GM12878 (cell line): ENCODE results near the gene AGAP4. TPM values are rescaled to one million over a fixed set of nuclear protein-coding genes. Genes with fewer than 3 reads are reported as not detected.

Experiments used
- ATAC-seq: fragments of 200-7000 bp; cut with Tn5 transposase; 3 replicates; pipeline ENCODE4 v1.9.1; 2020; ENCODE audit warnings: mild to moderate bottlenecking, moderate library complexity
- BruUV-seq: library from RNA; stranded (reverse); fragments of 400-500 nt; replicated peaks from 2 replicates; lab custom pipeline; 2021; lab: Mats Ljungman, UMichigan
- CTCF ChIA-PET: fragments of 300-600 bp; sonication (Branson Sonifier 250); formaldehyde crosslinking; extraction: SDS; loops from one replicate; lab custom pipeline; 2021; ENCODE audit warnings: inconsistent platforms; lab: Yijun Ruan, JAX
- POLR2A ChIA-PET: fragments of 350-600 bp; formaldehyde crosslinking; extraction: SDS; loops from one replicate; lab custom pipeline; 2021; ENCODE audit warnings: inconsistent platforms; lab: Charles Lee
- RAD21 ChIA-PET: fragments of 300-600 bp; sonication (Branson Sonifier 250); formaldehyde crosslinking; loops from one replicate; lab custom pipeline; 2023; ENCODE audit warnings: antibody characterized with exemption; ENCODE audit not compliant: unreplicated experiment; lab: Charles Lee
- SMC1A ChIA-PET: fragments of 300-600 bp; sonication (Branson Sonifier 250); formaldehyde crosslinking; loops from one replicate; lab custom pipeline; 2023; ENCODE audit not compliant: unreplicated experiment, uncharacterized antibody; lab: Charles Lee
- DNase-seq: peaks from one replicate; pipeline ENCODE4 v3.0.0-alpha.2; 2011; ENCODE audit warnings: low read depth, low spot score
- FAIRE-seq: peaks from 3 replicates; lab custom pipeline; 2011; peaks lifted over from hg19 to GRCh38; lab: Jason Lieb, UNC
- H2AFZ ChIP-seq: 2 replicates; pipeline ENCODE4 v1.6.0; 2011; ENCODE audit warnings: low read depth, low read length, control low read depth; ENCODE audit not compliant: control insufficient read depth
- H3K27ac ChIP-seq: 2 replicates; pipeline ENCODE4 v1.5.1; 2011; ENCODE audit warnings: control low read depth; ENCODE audit not compliant: control insufficient read depth, insufficient read depth
- H3K27me3 ChIP-seq, 2 experiments: replicated peaks in 1 of 2; 2 replicates each; pipeline versions ENCODE4 v1.6.0 to v1.6.1; 2011; ENCODE audit warnings: low read length in 1 of 2; ENCODE audit not compliant: control insufficient read depth in 2 of 2, insufficient read depth in 2 of 2
- H3K36me3 ChIP-seq, 2 experiments: 2 replicates each; pipeline ENCODE4 v1.5.1; 2011; ENCODE audit warnings: low read length in 1 of 2; ENCODE audit not compliant: control insufficient read depth in 2 of 2, insufficient read depth in 2 of 2
- H3K4me1 ChIP-seq: 2 replicates; pipeline ENCODE4 v1.6.1; 2011; ENCODE audit warnings: mild to moderate bottlenecking, low read length, moderate library complexity, mixed read lengths; ENCODE audit not compliant: control insufficient read depth, insufficient read depth
- H3K4me2 ChIP-seq: 2 replicates; pipeline ENCODE4 v1.6.0; 2011; ENCODE audit warnings: control low read depth; ENCODE audit not compliant: control insufficient read depth, insufficient read depth
- H3K4me3 ChIP-seq: fragments of 200-600 bp; sonication (generic); 2 replicates; pipeline ENCODE4 v1.5.1; 2016
- H3K79me2 ChIP-seq: 2 replicates; pipeline ENCODE4 v1.6.0; 2011; ENCODE audit warnings: low read length; ENCODE audit not compliant: control insufficient read depth, insufficient read depth
- H3K9ac ChIP-seq: 2 replicates; pipeline ENCODE4 v1.8.0; 2011; ENCODE audit warnings: low read length, control low read depth, mixed read lengths; ENCODE audit not compliant: control insufficient read depth, insufficient read depth
- H3K9me3 ChIP-seq: replicated peaks from 3 replicates; pipeline ENCODE4 v1.5.1; 2011; ENCODE audit warnings: mild to moderate bottlenecking, low read length; ENCODE audit not compliant: control insufficient read depth, insufficient read depth
- H4K20me1 ChIP-seq: 2 replicates; pipeline ENCODE4 v1.6.0; 2011; ENCODE audit not compliant: control insufficient read depth, insufficient read depth
- BCL11A ChIP-seq: IDR thresholded peaks from 2 replicates; pipeline ENCODE4 v1.6.1; 2011; ENCODE audit warnings: low read depth, low read length
- EZH2 ChIP-seq: IDR thresholded peaks from 2 replicates; pipeline ENCODE4 v1.6.1; 2012; ENCODE audit warnings: low read depth, mild to moderate bottlenecking, control low read depth, inconsistent platforms, low read length, borderline replicate concordance; ENCODE audit not compliant: control insufficient read depth
- IKZF1 ChIP-seq: fragments of 450-650 bp; conservative IDR thresholded peaks from 2 replicates; pipeline ENCODE4 v1.6.1; 2017; ENCODE audit warnings: antibody characterized with exemption, mild to moderate bottlenecking
- MTA3 ChIP-seq: IDR thresholded peaks from 2 replicates; pipeline ENCODE4 v1.6.1; 2012; ENCODE audit warnings: low read length, inconsistent platforms, borderline replicate concordance
- NFXL1 ChIP-seq: fragments of 450-650 bp; IDR thresholded peaks from 2 replicates; pipeline ENCODE4 v1.6.1; 2017; ENCODE audit warnings: antibody characterized with exemption, mild to moderate bottlenecking, borderline replicate concordance
- NR2F1 ChIP-seq: fragments of 450-650 bp; conservative IDR thresholded peaks from 2 replicates; pipeline ENCODE4 v1.6.1; 2017; ENCODE audit warnings: mild to moderate bottlenecking
- NRF1 ChIP-seq: conservative IDR thresholded peaks from 2 replicates; pipeline ENCODE4 v1.6.1; 2011; ENCODE audit warnings: mild to moderate bottlenecking, low read depth, low read length, improper control_type of control experiment
- RELA ChIP-seq: fragments of 450-650 bp; IDR thresholded peaks from 2 replicates; pipeline ENCODE4 v1.8.0; 2014; ENCODE audit warnings: borderline replicate concordance; ENCODE audit not compliant: partially characterized antibody
- STAT1 ChIP-seq: fragments of 450-650 bp; conservative IDR thresholded peaks from 2 replicates; pipeline ENCODE4 v1.6.1; 2014; ENCODE audit warnings: antibody characterized with exemption, mild to moderate bottlenecking
- TCF12 ChIP-seq: IDR thresholded peaks from 2 replicates; pipeline ENCODE4 v1.6.1; 2011; ENCODE audit warnings: low read depth, mild to moderate bottlenecking, low read length
- TCF3 ChIP-seq: IDR thresholded peaks from 2 replicates; pipeline ENCODE4 v1.6.1; 2012; ENCODE audit warnings: low read depth, mild to moderate bottlenecking, low read length, borderline replicate concordance; ENCODE audit not compliant: insufficient read depth
- WRNIP1 ChIP-seq: IDR thresholded peaks from 2 replicates; pipeline ENCODE4 v1.6.1; 2011; ENCODE audit warnings: low read depth, low read length, improper control_type of control experiment, borderline replicate concordance
- WGBS: methylation state at CpG from one replicate; pipeline ENCODE4 v1.1.6; 2016; ENCODE audit warnings: low lambda C conversion rate; ENCODE audit not compliant: insufficient replicate concordance, insufficient coverage; ENCODE audit errors: missing lambda C conversion rate; 5-methylcytosine and 5-hydroxymethylcytosine counted together
- in situ Hi-C: fragments of 300-500 bp; cut with MboI; formaldehyde crosslinking; loops from 9 replicates; pipeline ENCODE4 v1.14.3; 2018; ENCODE audit warnings: mixed read lengths
- intact Hi-C: fragments of 100-400 bp; cut with micrococcal nuclease; formaldehyde crosslinking; loops from one replicate; pipeline ENCODE4 v1.14.2; 2022; ENCODE audit not compliant: unreplicated experiment
- polyA plus RNA-seq, 11 experiments: library from polyadenylated mRNA; depleted of rRNA in 4 of 11; unstranded in 6 of 11; stranded (reverse) in 5 of 11; fragments of >200 nt; fragmentation: Nextera tagmentation in 4 of 11; fragmentation: Illumina TruSeq in 1 of 11; extraction: Ambion mirVana in 4 of 11; extraction: Trizol in 1 of 11; gene quantifications; 1 replicate in 1 of 11; 2 replicates in 10 of 11; pipeline versions ENCODE4 v1.2.1 to v1.2.3, GENCODE V29; 2011 to 2016; ENCODE audit warnings: inconsistent platforms in 2 of 11, missing spikeins in 2 of 11, low read depth in 1 of 11
- total RNA-seq, 4 experiments: library from RNA; depleted of rRNA in 3 of 4; stranded (reverse); fragments of >200 nt in 3 of 4; fragmentation: Illumina TruSeq in 1 of 4; extraction: Trizol in 1 of 4; gene quantifications; 2 replicates each; pipeline versions ENCODE4 v1.2.1 to v1.2.3, GENCODE V29; 2013 to 2021
- TF ChIP-seq, protein P1 (sequence below): IDR thresholded peaks from 2 replicates; pipeline ENCODE4 v1.6.1; 2012; ENCODE audit warnings: low read depth, low read length, improper control_type of control experiment
- TF ChIP-seq, protein P2 (sequence below): IDR thresholded peaks from 2 replicates; pipeline ENCODE4 v1.6.1; 2012; ENCODE audit warnings: mild to moderate bottlenecking, low read depth, low read length
- TF ChIP-seq, protein P3 (sequence below): IDR thresholded peaks from 2 replicates; pipeline ENCODE4 v1.6.1; 2011; ENCODE audit warnings: low read depth, low read length, improper control_type of control experiment, borderline replicate concordance
- TF ChIP-seq, protein P4 (sequence below): IDR thresholded peaks from 2 replicates; pipeline ENCODE4 v1.6.1; 2012; ENCODE audit warnings: low read depth, low read length, improper control_type of control experiment

The AGAP4 gene
- total and polyA plus RNA-seq, 10 of the 15 experiments (the other 5 are each of a cell fraction or from before 2014, with no cell fraction given): 1.2 to 16.2 (median 8.9) TPM

DNA sequence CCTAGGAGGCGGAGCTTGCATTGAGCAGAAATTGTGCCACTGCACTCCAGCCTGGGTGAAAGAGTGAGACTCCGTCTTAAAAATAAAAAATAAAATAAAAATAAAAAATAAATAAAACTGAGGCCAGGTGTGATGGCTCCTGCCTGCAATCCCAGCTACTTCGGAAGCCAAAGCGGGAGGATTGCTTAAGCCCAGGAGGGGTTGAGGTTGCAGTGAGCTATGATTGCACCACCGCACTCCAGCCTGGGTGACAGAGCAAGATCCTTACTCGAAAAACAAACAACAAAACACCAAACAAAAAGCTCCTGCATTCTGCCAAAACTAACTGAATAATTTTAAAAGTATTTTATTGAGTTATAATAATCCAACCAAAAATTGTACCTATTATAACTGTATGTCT lies 36.2 kb downstream of the AGAP4 start:
- RAD21 ChIA-PET: no interaction called here
- BruUV-seq: no TSS peak
- 64% methylated on average over 6 of the region's 6 CpGs for WGBS

DNA sequence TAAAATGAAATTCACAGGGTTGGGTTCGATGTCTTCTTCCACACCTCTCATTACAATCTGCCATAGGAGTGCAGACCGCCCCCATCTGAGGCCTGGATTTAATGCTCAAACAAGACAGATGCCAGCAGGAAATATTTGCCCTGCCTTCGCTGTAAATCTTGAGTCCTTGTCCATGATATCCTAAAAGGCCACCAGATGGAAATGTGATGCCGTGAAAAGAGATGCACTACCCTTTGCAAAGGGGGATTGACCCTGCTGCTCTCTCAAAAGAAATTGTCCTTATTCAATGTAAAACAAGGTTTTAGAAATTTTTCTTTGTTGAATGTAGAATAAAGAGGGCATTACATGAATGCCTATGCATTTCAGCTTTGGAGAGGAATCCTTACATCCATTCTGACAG lies 37.5 kb downstream of the AGAP4 start:
- H3K4me3 ChIP-seq: no peak overlapping the region
- no peak overlapping the region for H3K27ac ChIP-seq
- in situ Hi-C loops (no loop called here), intact Hi-C loops (no loop called here)
- H3K79me2 ChIP-seq: no peaks in the 10 kb centered on the region
- H3K9me3 ChIP-seq: no peaks in the 10 kb centered on the region
- ChIA-PET POLR2A (no interaction called here), SMC1A (no interaction called here), CTCF (no interaction called here), RAD21 (no interaction called here)
- H3K4me2 ChIP-seq: no peak overlapping the region
- ATAC-seq: no peak
- H2AFZ ChIP-seq: no peak overlapping the region
- no peaks in the 10 kb centered on the region for H3K4me1 ChIP-seq
- no peaks in the 10 kb centered on the region for H3K36me3 ChIP-seq
- no peak overlapping the region for H3K9ac ChIP-seq
- no peak for DNase-seq
- no TSS peak for BruUV-seq
- WGBS: 40% methylated on average over 4 of the region's 4 CpGs
- FAIRE-seq: no peak
- H3K27me3 ChIP-seq: no peaks in the 10 kb centered on the region
- H4K20me1 ChIP-seq: no peaks in the 10 kb centered on the region
- no peak for TF ChIP-seq BCL11A
- TF ChIP-seq, protein P1, sequence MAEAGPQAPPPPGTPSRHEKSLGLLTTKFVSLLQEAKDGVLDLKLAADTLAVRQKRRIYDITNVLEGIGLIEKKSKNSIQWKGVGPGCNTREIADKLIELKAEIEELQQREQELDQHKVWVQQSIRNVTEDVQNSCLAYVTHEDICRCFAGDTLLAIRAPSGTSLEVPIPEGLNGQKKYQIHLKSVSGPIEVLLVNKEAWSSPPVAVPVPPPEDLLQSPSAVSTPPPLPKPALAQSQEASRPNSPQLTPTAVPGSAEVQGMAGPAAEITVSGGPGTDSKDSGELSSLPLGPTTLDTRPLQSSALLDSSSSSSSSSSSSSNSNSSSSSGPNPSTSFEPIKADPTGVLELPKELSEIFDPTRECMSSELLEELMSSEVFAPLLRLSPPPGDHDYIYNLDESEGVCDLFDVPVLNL: no peak
- TF ChIP-seq, protein P2, sequence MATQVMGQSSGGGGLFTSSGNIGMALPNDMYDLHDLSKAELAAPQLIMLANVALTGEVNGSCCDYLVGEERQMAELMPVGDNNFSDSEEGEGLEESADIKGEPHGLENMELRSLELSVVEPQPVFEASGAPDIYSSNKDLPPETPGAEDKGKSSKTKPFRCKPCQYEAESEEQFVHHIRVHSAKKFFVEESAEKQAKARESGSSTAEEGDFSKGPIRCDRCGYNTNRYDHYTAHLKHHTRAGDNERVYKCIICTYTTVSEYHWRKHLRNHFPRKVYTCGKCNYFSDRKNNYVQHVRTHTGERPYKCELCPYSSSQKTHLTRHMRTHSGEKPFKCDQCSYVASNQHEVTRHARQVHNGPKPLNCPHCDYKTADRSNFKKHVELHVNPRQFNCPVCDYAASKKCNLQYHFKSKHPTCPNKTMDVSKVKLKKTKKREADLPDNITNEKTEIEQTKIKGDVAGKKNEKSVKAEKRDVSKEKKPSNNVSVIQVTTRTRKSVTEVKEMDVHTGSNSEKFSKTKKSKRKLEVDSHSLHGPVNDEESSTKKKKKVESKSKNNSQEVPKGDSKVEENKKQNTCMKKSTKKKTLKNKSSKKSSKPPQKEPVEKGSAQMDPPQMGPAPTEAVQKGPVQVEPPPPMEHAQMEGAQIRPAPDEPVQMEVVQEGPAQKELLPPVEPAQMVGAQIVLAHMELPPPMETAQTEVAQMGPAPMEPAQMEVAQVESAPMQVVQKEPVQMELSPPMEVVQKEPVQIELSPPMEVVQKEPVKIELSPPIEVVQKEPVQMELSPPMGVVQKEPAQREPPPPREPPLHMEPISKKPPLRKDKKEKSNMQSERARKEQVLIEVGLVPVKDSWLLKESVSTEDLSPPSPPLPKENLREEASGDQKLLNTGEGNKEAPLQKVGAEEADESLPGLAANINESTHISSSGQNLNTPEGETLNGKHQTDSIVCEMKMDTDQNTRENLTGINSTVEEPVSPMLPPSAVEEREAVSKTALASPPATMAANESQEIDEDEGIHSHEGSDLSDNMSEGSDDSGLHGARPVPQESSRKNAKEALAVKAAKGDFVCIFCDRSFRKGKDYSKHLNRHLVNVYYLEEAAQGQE: no peak
- TF ChIP-seq STAT1: no peak
- TF ChIP-seq IKZF1: no peak

More for the DNA sequence above, 36.2 kb downstream of the AGAP4 start:
- Histone ChIP-seq H3K4me1 (no peaks in the 10 kb centered on the region), H3K9me3 (no peaks in the 10 kb centered on the region), H3K4me3 (no peak overlapping the region), H2AFZ (no peak overlapping the region), H3K79me2 (no peaks in the 10 kb centered on the region), H3K27me3 (no peaks in the 10 kb centered on the region), H3K4me2 (no peak overlapping the region), H4K20me1 (no peaks in the 10 kb centered on the region), H3K36me3 (no peaks in the 10 kb centered on the region), H3K27ac (no peak overlapping the region), H3K9ac (no peak overlapping the region)
- ChIA-PET SMC1A (no interaction called here), CTCF (no interaction called here), POLR2A (interaction anchor here (0.6 kb wide), 1 partner anchor 515 kb away, joined by 3 read pairs; no protein-coding TSS in a partner anchor)
- no peak for TF ChIP-seq MTA3
- TF ChIP-seq WRNIP1: no peak
- no peak for TF ChIP-seq NR2F1
- TF ChIP-seq, protein P3, sequence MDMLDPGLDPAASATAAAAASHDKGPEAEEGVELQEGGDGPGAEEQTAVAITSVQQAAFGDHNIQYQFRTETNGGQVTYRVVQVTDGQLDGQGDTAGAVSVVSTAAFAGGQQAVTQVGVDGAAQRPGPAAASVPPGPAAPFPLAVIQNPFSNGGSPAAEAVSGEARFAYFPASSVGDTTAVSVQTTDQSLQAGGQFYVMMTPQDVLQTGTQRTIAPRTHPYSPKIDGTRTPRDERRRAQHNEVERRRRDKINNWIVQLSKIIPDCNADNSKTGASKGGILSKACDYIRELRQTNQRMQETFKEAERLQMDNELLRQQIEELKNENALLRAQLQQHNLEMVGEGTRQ: no peak
- TF ChIP-seq, protein P4, sequence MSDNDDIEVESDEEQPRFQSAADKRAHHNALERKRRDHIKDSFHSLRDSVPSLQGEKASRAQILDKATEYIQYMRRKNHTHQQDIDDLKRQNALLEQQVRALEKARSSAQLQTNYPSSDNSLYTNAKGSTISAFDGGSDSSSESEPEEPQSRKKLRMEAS: no peak
- no peak for TF ChIP-seq TCF3
- TF ChIP-seq EZH2: no peak
- TF ChIP-seq NRF1: no peak
- no peak for TF ChIP-seq RELA
- TF ChIP-seq NFXL1: no peak
- TF ChIP-seq TCF12: no peak
- FAIRE-seq (no peak), DNase-seq (no peak), ATAC-seq (no peak)
- in situ Hi-C loops: no loop called here
- intact Hi-C loops: no loop called here
